ENCODE measurements around the gene SLC36A1. TPM values are rescaled to one million over a fixed set of nuclear protein-coding genes. Genes with fewer than 3 reads are reported as not detected.

Gene SLC36A1
- total RNA-seq, 2 experiments from 2014 or later: 6.4 to 6.7 TPM

DNA sequence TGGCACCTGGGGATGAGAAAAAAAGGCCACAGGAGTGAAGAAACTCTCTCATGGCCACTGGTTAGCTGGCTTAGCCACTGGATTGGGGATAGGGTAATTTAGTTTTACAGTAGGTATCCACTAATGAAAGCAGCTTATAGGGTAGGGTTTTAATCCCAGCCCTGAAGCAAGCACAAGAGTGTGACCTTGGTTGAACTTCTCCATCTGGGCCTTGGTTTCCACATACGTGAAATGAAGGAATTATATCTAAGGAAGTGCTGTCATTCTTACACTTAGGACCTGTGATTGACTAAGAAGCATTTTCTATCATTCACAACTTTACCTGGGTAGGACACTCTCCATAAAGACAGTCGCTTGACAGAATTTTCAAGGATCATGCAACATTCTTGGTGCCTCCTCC is 94.2 kb downstream of the SLC36A1 start:
- Mint-ChIP-seq H3K9me3 (ENCODE audit: low read depth) (no peaks in the 10 kb centered on the region), H3K4me1 (no peaks in the 10 kb centered on the region), H3K27me3 (peaks cover 4% of the 10 kb centered on the region), H3K36me3 (no peaks in the 10 kb centered on the region), H3K4me3 (no peak overlapping the region), H3K27ac (no peak overlapping the region)
- CTCF ChIA-PET: no interaction called here
- ATAC-seq (no peak), DNase-seq (no peak)

Small RNA genes within 50 kb of the gene (microRNA-seq; reads per million reads assigned to microRNA genes)
- not detected for gene MIR6499

Other genes with a start within 250 kb of the SLC36A1 start
- 10 to 100 TPM; 73.1 to 89.1 TPM for gene CCDC69, start 223.5 kb upstream of the SLC36A1 start, total RNA-seq
- 10 to 100 TPM; 13.4 to 18.7 TPM for gene GM2A, start 194.4 kb upstream of the SLC36A1 start, total RNA-seq
- gene SLC36A3, start 143.8 kb upstream of the SLC36A1 start, total RNA-seq: not detected
- gene SLC36A2, start 100.0 kb upstream of the SLC36A1 start, total RNA-seq: not detected
- not detected for gene FAT2, start 143.7 kb downstream of the SLC36A1 start, total RNA-seq
- under 1 TPM; 0.18 to 0.37 TPM for gene SPARC, start 239.3 kb downstream of the SLC36A1 start, total RNA-seq

All from activated CD8-positive, alpha-beta memory T cell treated with anti-CD3 and anti-CD28 coated beads, Interleukin-2, amount 10 ng/mL, durations not matched to agents 7 days and 5 days (primary cell).